NCI-H526 treated with DMSO at 0.1 percent for 48 hours (cell line): ENCODE data around the gene GNB2.
"Not testable (repeated sequence)": the region's sequence is repeated elsewhere in the genome, so short reads cannot be mapped to it uniquely, and the experiment has no call there.

ENCODE experiments used
- DNase-seq: peaks from one replicate; lab custom pipeline; 2025; lab: John Stamatoyannopoulos, UW

Gene GNB2

DNA sequence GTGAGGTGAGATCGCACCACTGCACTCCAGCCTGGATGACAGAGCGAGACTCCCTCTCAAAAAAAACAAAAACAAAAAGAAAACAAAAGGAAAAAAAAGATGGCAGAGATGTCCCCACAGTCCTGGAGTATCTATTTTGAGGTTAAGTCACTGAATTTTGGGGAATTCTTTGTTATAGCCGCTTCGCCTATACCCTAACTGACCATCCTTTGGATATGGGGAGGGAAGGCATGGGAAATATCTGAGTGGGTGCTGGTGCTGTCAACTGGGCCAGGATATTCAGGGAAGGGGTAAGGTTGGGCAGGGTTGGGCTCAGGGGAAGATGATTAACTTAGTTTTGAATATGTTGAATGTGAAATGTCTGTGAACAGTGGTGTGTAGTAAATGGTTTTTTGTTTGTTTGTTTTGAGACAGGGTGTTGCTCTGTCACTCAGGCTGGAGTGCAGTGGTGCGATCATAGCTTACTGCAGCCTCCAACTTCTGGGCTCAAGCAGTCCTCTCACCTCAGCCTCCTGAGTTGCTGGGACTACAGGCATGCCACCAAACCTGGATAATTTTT lies 8.3 kb upstream of the GNB2 start:
- DNase-seq = no peak

DNA sequence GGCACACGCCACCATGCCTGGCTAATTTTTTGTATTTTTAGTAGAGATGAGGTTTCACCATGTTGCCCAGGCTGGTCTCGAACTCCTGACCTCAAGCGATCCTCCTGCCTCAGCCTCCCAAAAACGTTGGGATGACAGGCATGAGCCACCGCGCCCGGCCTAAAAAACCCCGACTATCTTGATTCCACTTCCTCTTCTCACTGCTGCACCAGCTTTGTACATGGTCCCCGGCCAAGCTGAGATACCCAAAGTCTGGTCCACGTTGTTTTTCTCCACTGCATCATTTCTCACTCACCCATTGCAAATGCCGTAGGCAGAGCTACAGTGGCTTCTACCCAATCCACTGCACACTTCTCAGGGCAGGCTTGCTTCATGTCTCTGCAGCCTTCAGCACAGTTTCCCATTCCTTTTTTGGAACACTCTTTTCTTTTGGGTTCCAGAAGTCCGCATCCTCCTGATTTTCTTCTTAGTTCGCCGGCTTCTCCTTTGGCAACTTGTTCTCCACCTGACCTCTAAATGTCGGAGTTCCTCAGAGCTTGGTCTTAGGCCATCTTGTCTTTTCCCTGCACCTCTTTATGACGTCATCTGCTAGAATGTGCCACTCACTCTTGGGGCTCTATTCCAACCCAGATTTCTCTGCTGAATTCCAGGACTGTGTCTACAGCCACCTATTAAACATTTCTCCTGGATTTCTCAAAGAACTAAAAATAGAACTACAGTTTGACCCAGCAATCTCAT lies 6.0 kb upstream of the GNB2 start:
- no peak for DNase-seq

DNA sequence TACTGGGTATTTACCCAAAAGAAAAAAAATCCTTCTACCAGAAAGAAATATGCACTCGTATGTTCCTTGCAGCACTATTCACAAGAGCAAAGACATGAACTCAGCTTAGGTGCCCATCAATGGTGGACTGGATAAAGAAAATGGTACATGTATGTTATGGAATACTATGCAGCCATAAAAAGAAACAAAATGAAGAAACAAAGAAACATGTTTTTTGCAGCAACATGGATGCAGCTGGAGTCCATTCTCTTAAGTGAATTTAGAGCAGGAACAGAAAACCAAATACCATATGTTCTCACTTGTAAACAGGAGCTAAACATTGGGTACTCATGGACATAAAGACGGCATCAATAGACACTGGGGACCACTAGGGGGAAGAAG lies 5.5 kb upstream of the GNB2 start:
- no peak for DNase-seq

DNA sequence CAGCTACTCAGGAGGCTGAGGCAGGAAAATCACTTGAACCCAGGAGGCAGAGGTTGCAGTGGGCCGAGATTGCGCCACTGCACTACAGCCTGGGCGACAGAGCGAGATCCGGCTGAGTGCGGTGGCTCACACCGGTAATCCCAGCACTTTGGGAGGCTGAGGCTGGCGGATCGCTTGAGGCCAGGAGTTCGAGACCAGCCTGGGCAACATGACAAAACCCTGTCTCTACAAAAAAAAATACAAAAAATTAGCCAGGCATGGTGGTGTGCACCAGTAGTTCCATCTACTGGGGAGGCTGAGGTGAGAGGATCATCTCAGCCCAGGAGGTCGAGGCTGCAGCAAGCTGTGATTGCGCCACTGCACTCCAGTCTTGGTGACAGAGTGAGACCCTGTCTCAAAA lies 4.4 kb upstream of the GNB2 start:
- DNase-seq = not testable (repeated sequence)

DNA sequence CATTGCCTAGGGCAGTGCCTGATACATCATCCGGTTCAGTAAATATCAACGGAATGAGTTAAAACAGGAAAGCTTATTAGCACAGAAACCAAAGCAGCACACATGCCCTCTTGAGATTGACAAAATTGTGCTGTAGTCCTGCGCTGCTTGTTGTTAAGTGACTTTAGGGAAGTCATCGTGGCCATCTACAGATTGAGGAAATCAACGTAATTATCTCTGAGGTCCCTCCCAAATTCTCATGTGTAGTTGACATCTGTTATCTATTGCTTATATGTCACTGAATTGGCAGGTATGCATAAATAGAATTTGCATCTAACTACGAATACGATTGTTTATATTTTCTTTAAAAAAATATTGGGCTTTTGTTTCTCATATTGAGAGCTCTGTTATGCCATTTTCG lies 3.5 kb upstream of the GNB2 start:
- no peak for DNase-seq

DNA sequence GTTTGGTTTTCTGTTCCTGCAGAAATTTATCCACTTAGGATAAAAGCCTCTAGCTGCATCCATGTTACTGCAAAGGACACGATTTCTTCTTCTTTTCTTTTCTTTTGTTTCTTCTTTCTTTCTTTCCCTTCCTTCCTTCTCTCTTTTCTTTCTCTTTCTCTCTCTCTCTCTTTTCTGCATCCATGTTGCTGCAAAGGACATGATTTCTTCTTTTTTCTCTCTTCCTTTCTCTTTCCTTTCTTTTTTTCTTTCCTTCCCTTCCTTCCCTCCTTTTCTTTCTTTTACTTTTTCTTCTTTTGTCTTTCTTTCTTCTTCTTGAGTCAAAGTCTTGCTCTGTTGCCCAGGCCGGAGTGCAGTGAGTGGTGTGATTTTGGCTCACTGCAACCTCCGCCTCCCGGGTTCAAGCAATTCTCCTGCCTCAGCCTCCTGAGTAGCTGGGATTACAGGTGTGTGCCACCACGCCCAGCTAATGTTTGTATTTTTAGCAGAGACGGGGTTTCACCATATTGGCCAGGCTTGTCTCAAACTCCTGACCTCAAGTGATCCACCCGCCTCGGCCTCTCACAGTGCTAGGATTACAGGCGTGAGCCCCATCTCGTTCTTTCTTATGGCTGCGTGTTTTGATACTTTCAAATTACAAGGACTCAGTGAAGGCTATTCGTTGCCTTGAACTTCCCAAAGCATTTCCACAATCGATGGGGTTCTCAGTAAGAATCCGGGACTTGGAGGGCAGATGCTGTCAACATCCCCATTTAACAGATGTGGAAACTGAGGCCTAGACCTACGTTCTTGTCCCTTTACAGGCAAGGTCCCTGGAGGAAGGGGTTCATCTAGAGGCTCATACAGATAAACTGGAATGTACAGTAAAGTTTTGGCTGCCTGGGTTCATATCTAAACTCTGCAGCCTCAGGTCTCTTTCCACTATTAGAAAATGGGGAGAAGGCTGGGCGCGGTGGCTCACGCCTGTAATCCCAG lies 1.9 kb upstream of the GNB2 start:
- DNase-seq = no peak

DNA sequence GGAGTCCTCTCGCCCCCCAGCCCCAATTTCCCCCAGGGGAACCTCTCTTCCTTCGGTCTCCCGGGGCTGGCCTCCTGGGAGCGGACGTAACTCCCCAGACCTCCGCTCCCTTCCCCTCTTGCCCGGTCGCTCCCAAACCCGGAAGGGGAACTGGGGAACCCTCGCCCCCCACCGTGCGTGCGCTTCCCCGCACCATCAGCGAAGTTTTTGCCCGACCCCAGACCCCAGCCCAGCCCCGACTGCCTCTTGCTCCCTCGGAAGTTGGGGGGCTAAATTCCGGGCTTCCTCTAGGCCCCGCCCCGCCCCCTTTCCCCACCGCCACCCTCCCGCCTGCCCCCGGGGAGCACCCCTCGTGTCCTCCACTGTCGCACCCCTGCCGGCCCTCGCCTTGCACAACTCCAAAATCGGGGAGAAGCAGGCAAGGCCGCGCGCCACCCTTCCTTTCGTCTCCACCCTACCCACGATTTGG lies 436 bp downstream of the GNB2 start:
- no peak for DNase-seq

DNA sequence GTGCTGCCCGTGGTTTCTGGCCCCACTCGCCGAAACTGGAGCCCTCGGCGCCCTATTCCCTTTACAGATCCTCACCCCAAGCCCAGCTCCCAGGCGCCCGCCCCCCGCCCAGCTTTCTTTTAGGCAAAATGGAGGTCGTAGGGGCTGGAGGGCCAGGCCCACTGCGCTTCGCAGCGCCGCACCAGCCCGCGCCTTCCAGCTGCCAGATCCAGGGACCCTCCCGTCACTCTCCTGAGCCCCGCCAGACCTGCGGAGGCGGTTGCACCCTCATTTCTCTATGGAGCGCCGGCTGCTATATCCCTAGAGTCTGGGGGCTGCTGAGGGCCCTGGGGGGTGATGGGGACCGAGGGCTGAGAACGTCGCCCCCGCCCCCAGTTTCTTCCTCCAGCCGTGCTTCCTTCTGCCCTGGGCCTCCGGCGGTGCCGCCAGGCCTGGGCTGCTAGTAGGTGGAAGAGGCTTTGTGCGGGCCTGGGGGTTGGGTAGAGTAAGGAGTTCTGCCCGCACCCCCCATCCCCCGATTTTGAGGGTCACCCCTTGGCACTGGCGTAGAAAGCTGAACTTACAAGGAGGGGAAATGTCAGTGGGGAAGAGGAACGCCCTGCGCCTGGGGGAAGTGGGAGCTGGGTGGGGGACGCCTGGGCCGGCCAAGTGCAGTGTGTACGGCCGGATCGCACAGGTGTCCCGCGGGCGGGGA lies 1.0 kb downstream of the GNB2 start:
- DNase-seq = no peak

DNA sequence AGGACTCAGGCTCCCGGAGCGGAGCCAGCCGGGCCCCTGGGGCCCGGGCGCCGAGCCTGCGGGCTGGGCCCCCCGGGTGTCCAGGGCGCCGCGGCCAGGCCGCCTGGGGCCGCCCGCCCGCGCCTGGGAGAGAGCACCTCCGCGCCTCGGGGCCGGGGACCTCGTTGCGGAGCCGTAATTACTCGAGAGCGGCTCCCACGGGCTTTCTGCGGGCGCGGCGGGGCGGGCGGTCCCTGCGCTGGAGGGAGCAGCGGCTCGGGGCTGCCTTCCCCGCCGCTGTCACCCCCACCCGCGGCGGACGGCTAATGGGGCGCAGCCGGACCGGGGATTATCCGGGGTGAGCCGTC lies 1.5 kb downstream of the GNB2 start:
- peak; percentile 52 for DNase-seq

DNA sequence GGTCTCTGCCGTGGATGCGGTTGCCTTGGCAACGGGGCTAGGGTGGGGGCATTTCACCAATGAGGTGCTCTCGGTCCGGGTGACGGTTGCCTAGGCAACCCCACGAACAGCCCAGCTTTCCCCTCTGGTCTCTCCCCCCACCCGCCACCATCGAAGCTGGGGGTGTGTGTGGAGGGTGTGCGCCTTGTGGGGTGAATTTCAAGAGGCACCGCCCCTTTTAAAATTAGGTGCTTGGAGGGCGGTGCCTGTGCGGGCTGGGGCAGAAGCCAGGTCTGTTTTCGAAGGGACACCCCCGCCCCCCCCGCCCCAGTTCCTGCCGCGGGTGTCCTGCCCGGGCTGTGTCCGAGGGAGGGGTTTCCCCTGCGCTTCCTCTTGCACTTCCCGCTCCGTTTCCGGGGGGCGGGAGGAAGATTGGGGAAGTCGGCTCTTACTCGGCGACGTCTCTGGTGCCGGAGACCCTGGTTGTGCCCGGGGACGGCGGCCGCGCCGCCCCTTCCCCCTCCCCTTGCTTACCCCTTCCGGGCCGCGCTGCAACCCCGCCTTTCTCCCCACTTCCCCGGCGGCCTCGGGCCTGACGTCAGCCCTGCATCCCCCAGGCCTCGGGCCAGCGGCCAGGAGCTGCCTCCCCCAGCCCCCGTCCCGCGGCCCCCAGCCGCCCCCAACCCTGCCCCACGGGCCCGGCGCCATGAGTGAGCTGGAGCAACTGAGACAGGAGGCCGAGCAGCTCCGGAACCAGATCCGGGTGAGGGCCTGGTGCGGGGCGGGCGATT lies 2.2 kb downstream of the GNB2 start:
- DNase-seq = peak; percentile 43

DNA sequence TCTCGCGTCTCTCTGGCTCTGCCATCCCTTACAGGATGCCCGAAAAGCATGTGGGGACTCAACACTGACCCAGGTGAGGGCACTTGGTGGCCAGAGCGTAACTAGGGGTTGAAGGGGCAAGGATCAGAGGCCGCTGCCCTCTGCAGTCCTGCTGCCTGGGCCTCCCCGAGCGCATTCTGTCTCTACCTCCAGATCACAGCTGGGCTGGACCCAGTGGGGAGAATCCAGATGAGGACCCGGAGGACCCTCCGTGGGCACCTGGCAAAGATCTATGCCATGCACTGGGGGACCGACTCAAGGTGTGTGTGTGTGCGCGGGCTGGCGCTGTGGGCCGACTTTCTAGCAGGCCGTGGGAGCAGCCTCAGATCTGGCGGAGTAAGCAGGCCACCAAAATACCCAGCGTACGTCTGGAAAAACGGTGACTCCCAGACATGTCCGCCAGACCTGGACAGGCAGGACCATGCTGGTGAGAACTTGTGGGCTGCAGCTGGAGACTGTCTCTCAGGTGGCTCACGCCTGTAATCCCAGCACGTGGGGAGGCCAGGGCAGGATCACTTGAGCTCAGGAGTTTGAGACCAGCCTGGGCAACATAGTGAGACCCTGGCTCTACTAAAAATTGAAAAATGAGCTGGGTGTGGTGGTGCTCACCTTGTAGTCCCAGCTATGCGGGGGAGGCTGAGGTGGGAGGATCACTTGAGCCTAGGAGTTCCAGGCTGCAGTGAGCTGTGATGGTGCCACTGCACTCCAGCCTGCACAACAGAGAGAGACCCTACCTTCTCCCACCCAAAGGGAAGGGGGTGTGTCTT lies 3.2 kb downstream of the GNB2 start:
- no peak for DNase-seq

DNA sequence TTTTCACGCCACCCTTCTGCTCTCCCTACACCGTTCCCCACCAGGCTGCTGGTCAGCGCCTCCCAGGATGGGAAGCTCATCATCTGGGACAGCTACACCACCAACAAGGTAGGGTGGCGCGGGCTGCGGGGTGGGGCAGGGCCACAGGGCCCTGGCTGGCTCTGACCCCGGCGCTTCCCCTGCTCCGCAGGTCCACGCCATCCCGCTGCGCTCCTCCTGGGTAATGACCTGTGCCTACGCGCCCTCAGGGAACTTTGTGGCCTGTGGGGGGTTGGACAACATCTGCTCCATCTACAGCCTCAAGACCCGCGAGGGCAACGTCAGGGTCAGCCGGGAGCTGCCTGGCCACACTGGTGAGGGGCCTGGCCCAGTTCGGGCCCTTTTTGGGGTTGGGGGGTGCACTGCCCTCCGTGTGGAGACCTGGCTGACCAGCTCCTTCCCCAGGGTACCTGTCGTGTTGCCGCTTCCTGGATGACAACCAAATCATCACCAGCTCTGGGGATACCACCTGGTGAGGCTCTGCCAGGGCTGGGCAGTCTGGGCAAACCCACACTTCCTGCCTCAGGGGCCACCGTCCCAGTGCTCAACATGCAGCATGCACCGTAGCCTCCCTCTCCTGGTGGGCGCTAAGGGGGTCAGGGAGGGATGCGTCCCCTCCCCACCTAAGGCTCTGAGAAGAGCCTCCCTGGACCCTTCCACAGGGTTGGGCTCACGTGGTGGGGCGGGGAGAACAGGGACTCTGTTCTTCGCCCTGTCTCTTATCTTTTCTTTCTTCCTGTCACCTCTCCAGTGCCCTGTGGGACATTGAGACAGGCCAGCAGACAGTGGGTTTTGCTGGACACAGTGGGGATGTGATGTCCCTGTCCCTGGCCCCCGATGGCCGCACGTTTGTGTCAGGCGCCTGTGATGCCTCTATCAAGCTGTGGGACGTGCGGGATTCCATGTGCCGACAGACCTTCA lies 4.0 kb downstream of the GNB2 start:
- no peak for DNase-seq

DNA sequence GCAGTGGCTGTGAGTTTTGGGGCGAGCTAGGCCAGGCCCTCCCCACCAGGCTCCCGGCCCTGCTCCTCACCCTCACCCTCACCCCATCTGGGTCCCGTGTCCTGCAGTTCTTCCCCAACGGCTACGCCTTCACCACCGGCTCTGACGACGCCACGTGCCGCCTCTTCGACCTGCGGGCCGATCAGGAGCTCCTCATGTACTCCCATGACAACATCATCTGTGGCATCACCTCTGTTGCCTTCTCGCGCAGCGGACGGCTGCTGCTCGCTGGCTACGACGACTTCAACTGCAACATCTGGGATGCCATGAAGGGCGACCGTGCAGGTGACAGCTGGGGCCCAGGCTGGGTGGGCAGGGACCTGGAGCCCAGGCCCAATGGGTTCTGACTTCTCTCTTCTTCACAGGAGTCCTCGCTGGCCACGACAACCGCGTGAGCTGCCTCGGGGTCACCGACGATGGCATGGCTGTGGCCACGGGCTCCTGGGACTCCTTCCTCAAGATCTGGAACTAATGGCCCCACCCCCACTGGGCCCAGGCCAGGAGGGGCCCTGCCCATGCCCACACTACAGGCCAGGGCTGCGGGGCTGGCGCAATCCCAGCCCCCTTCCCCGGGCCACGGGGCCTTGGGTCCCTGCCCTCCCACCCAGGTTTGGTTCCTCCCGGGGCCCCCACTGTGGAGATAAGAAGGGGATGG lies 4.9 kb downstream of the GNB2 start:
- no peak for DNase-seq

DNA sequence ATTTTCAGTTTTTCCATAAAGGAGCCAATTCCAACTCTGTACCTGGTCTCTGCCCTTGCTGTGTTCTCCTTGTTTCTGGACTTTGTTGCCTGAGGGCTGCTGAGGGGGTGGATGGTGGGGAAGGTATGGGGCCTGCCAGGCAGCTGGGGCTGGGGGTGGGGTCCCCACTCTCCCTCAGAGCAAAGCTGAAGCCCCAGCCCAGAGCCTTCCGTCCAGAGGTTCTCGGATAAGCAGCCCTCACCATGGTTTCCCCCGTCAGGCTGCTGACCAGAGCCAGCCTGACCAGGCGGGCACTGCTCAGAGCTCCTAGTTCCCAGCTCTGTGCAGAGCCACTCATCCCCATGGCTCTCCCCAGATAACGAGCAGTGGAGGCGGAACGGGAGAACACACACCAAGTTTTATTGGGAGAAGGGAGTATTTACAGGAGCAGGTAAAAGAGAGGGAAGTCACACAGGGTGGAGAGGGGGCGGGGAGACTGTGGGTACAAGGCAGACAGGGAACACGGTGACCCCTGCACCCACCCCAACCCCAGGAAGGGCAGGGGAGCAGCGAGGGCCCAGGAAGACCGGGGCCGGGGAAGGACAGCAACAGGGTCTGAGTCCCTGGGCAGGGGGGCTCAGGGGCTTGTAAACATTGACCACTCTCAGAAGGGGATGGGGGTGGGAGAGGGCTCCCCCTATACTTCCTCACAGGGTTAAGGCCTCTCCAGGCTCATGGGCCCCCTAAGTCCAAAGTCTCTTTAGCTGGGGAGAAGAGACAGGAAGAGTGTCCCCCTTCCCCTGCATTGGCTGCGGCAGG lies 5.8 kb downstream of the GNB2 start:
- DNase-seq = no peak

DNA sequence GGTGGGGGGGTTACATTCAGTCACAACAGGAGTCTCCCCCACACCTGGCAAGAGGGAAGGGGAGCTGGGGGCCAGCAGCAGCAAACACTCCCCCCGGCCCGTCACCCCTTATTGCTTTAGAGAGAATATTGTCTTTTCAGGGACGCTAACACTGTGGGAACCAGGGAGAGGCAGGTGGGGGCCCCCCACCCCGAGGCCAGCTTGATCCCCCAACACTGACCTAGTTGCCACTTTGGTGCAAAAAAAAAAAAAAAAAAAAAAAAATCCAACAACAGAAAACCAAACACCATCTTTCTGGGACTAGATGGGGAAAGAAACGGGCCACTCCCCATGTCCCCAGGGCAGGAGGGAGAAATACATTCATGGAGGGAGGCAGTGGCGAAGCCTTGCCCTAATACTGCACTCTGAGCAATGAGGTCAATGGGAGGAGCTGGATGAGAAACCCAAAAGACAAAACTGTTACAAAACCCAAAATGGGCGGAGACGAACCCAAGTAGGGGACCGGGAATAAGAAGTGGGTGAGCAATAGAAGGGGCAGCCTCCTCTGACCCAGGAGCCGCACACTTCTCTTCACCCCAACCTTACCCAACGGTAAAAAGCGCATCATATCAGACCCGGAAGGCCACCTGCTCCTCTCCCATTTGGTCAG lies 6.5 kb downstream of the GNB2 start:
- DNase-seq = no peak

DNA sequence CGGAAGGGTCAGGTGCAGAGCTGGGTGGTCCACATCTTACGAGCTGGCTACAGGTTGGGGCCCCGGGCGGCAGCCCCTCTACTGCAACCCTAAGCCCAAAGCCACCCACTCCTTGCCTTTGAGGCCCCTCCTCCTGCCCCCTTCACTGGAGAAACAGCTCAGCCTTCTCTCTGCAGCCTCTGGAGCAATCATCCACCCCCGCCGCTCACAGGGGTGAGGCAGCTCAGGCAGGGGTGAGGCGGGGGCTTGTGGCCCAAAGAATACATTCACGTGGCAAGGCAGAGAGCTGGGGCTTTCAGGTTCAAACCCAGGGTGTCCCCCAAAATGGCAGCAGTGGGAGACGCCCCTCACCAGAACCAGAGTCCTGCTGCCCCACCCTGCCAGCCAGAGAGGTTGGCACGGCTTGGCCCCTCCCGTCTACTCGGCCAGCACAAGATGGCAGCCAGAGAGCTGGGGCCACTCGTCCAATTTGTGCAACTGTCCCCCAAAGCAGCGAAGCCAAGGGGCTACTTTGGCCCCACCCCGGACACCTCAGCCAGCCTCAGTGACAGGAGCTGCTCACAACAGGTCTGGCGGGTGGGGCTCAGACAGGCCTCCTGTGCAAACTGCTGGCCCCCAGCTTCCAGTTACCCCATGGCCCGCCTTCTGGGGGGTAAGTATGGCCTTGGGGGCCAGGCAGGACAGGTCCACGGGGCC lies 7.2 kb downstream of the GNB2 start:
- no peak for DNase-seq
